Activated CD4-positive, alpha-beta T cell treated with anti-CD3 and anti-CD28 coated beads, Interleukin-2, amount 50 U/mL, for 48 hours (primary cell): Measurements from ENCODE around the gene XYLT1.

ENCODE experiments used
- DNase-seq, 2 experiments: peaks; one replicate each; pipeline ENCODE4 v3.0.0-alpha.2; 2020

XYLT1 gene

GRCh38 chr16:17130733-17131132 lies 340.0 kb downstream of the XYLT1 start:
- no peak for DNase-seq

- DNase-seq, result no peak
These were observed 340.8 kb downstream of the XYLT1 start for GRCh38 chr16:17129971-17130370.

GRCh38 chr16:17128791-17129190 lies 342.0 kb downstream of the XYLT1 start:
- DNase-seq, result no peak

GRCh38 chr16:17126156-17126555 lies 344.6 kb downstream of the XYLT1 start:
- DNase-seq, result no peak

GRCh38 chr16:17125671-17126070 lies 345.1 kb downstream of the XYLT1 start:
- no peak for DNase-seq

GRCh38 chr16:17117906-17118577 lies 352.7 kb downstream of the XYLT1 start:
- DNase-seq, result no peak

- no peak for DNase-seq
These were observed 354.0 kb downstream of the XYLT1 start for GRCh38 chr16:17116595-17117322.

- DNase-seq, result no peak
These were observed 361.3 kb downstream of the XYLT1 start for GRCh38 chr16:17109413-17109812.

GRCh38 chr16:17108596-17108995 lies 362.2 kb downstream of the XYLT1 start:
- no peak for DNase-seq

- no peak for DNase-seq
These were observed 363.3 kb downstream of the XYLT1 start for GRCh38 chr16:17107450-17107849.

GRCh38 chr16:17106243-17106791 lies 364.4 kb downstream of the XYLT1 start:
- DNase-seq, result no peak

GRCh38 chr16:17105239-17105797 lies 365.4 kb downstream of the XYLT1 start:
- no peak for DNase-seq

GRCh38 chr16:17104654-17105053 lies 366.1 kb downstream of the XYLT1 start:
- DNase-seq, result no peak

- DNase-seq, result no peak
These were observed 367.5 kb downstream of the XYLT1 start for GRCh38 chr16:17103216-17103615.

- DNase-seq, result no peak
These were observed 369.1 kb downstream of the XYLT1 start for GRCh38 chr16:17101646-17102045.

GRCh38 chr16:17098685-17099084 lies 372.1 kb downstream of the XYLT1 start:
- no peak for DNase-seq

GRCh38 chr16:17084130-17084529 lies 386.6 kb downstream of the XYLT1 start:
- no peak for DNase-seq

- no peak for DNase-seq
These were observed 387.1 kb downstream of the XYLT1 start for GRCh38 chr16:17083628-17084027.

- no peak for DNase-seq
These were observed 388.5 kb downstream of the XYLT1 start for GRCh38 chr16:17082095-17082882.

GRCh38 chr16:17080105-17080504 lies 390.7 kb downstream of the XYLT1 start:
- DNase-seq, result no peak

- DNase-seq, result no peak
These were observed 391.7 kb downstream of the XYLT1 start for GRCh38 chr16:17078931-17079631.

- DNase-seq, result no peak
These were observed 393.8 kb downstream of the XYLT1 start for GRCh38 chr16:17076818-17077498.
